OCI-LY7 (cell line): Measurements from ENCODE around the gene CNN2. TPM values are rescaled to one million over a fixed set of nuclear protein-coding genes. Genes with fewer than 3 reads are reported as not detected.

Experiments
- BruUV-seq: library from RNA; stranded (reverse); fragments of 400-500 nt; replicated peaks from 2 replicates; lab custom pipeline; 2021; lab: Mats Ljungman, UMichigan
- CTCF ChIA-PET: fragments of 300-600 bp; sonication (Branson Sonifier 250); formaldehyde crosslinking; loops from one replicate; lab custom pipeline; 2022; ENCODE audit warnings: antibody characterized with exemption; ENCODE audit not compliant: unreplicated experiment; lab: Charles Lee
- POLR2A ChIA-PET: fragments of 300-600 bp; sonication (Branson Sonifier 250); formaldehyde crosslinking; loops from one replicate; lab custom pipeline; 2022; ENCODE audit warnings: antibody characterized with exemption; lab: Charles Lee
- DNase-seq: peaks from one replicate; pipeline ENCODE4 v3.0.0-alpha.2; 2015; ENCODE audit warnings: low spot score
- H2AFZ ChIP-seq: fragments of 200-600 bp; sonication (generic), shearing (Covaris generic); 2 replicates; pipeline ENCODE4 v1.6.1; 2014; ENCODE audit warnings: mild to moderate bottlenecking, antibody characterized with exemption, low read length, moderate library complexity
- H3K27ac ChIP-seq: fragments of 200-600 bp; sonication (generic); 2 replicates; pipeline ENCODE4 v1.5.1; 2014; ENCODE audit warnings: mixed run types, low read depth, mild to moderate bottlenecking, moderate library complexity, low read length, inconsistent platforms; ENCODE audit not compliant: poor library complexity, severe bottlenecking
- H3K36me3 ChIP-seq: fragments of 200-600 bp; sonication (generic); 2 replicates; pipeline ENCODE4 v1.6.1; 2014; ENCODE audit warnings: mild to moderate bottlenecking, antibody characterized with exemption, low read length, moderate library complexity, mixed read lengths; ENCODE audit not compliant: insufficient read depth
- H3K4me1 ChIP-seq: fragments of 200-600 bp; sonication (generic); 2 replicates; pipeline ENCODE4 v1.5.1; 2014; ENCODE audit warnings: mild to moderate bottlenecking, low read length; ENCODE audit not compliant: insufficient read depth, poor library complexity, severe bottlenecking
- H3K4me2 ChIP-seq: fragments of 200-600 bp; sonication (generic); 2 replicates; pipeline ENCODE4 v1.6.1; 2014; ENCODE audit warnings: mild to moderate bottlenecking, low read length
- H3K4me3 ChIP-seq: fragments of 200-600 bp; sonication (generic); 2 replicates; pipeline ENCODE4 v1.5.1; 2014; ENCODE audit warnings: mild to moderate bottlenecking, low read depth, low read length; ENCODE audit not compliant: poor library complexity, severe bottlenecking
- H3K79me2 ChIP-seq: fragments of 200-600 bp; sonication (generic); 2 replicates; pipeline ENCODE4 v1.6.1; 2016; ENCODE audit warnings: low read depth, mild to moderate bottlenecking, low read length, moderate library complexity, mixed read lengths; ENCODE audit not compliant: insufficient read depth
- H3K9me2 ChIP-seq: fragments of 200-600 bp; sonication (generic); 2 replicates; pipeline ENCODE4 v1.6.1; 2016; ENCODE audit warnings: mild to moderate bottlenecking, low read length, mixed read lengths; ENCODE audit not compliant: insufficient read depth
- H3K9me3 ChIP-seq: fragments of 200-600 bp; sonication (generic); 2 replicates; pipeline ENCODE4 v1.6.1; 2014; ENCODE audit warnings: mild to moderate bottlenecking, mixed run types, low read length, mixed read lengths
- H4K20me1 ChIP-seq: fragments of 200-600 bp; sonication (generic); 2 replicates; pipeline ENCODE4 v1.6.1; 2014; ENCODE audit warnings: mild to moderate bottlenecking, antibody characterized with exemption, low read length, moderate library complexity, mixed read lengths; ENCODE audit not compliant: insufficient read depth
- CTCF ChIP-seq: fragments of 200-600 bp; sonication (generic); conservative IDR thresholded peaks from 2 replicates; pipeline ENCODE4 v1.5.1; 2014; ENCODE audit warnings: mild to moderate bottlenecking, antibody characterized with exemption, low read length, moderate library complexity, mixed read lengths
- EZH2phosphoT487 ChIP-seq: fragments of 200-600 bp; sonication (generic); IDR thresholded peaks from 2 replicates; pipeline ENCODE4 v1.6.1; 2018; ENCODE audit warnings: low read depth, borderline replicate concordance, mild to moderate bottlenecking, mixed run types, antibody characterized with exemption, low read length, moderate library complexity, mixed read lengths
- intact Hi-C: fragments of 100-400 bp; cut with micrococcal nuclease; formaldehyde crosslinking; loops from one replicate; pipeline ENCODE4 v1.10.0; 2022; ENCODE audit not compliant: unreplicated experiment
- total RNA-seq, 2 experiments: library from RNA; depleted of rRNA in 1 of 2; stranded (reverse); fragments of >200 nt in 1 of 2; shearing (Covaris generic) in 1 of 2; gene quantifications; 2 replicates each; pipeline ENCODE4 v1.2.3, GENCODE V29; 2014 to 2022

CNN2 gene
- total RNA-seq, 2 experiments from 2014 or later, result 73.7 to 127 TPM

- H2AFZ ChIP-seq, result no peak overlapping the region
- DNase-seq, result no peak
- H3K27ac ChIP-seq, result no peak overlapping the region
- H3K36me3 ChIP-seq, result peaks cover 93% of the 10 kb centered on the region
- peaks cover 27% of the 10 kb centered on the region for H3K4me1 ChIP-seq
- POLR2A ChIA-PET, result no interaction called here
- intact Hi-C loops, result no loop called here
- H3K4me2 ChIP-seq, result no peak overlapping the region
- H3K79me2 ChIP-seq, result no peaks in the 10 kb centered on the region
- BruUV-seq, result no TSS peak
- H3K4me3 ChIP-seq, result no peak overlapping the region
- no peaks in the 10 kb centered on the region for H3K9me3 ChIP-seq
- H4K20me1 ChIP-seq, result no peaks in the 10 kb centered on the region
- no peaks in the 10 kb centered on the region for H3K9me2 ChIP-seq
- TF ChIP-seq CTCF (no peak), EZH2phosphoT487 (no peak)
- CTCF ChIA-PET, result no interaction called here
Observed at GRCh38 chr19:1084024-1084868, 57.8 kb downstream of the CNN2 start.

DNA sequence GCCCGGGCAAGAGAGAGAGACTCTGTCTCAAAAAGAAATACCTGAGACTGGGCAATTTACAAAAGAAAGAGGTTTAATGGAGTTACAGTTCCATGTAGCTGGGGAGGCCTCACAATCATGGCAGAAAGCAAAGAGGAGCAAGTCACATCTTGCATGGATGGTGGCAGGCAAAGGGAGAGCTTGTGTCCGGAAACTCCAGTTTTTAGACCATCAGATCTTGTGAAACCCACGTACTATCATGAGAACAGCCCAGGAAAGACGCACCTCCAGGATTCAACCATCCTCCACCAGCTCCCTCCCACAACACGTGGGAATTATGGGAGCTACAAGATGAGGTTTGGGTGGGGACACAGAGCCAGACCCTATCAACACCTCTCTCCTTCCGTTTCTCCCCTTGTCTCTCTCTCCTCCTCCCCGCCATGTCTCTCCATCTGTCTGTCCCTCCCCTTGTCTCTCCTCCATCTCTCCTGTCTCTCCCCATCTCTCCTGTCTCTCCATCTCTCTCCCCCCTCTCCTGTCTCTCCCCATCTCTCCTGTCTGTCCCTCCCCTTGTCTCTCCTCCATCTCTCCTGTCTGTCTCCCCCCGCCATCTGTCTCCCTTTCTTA, 58.7 kb downstream of the CNN2 start:
- no peaks in the 10 kb centered on the region for H3K9me2 ChIP-seq
- peaks cover 35% of the 10 kb centered on the region for H3K4me1 ChIP-seq
- POLR2A ChIA-PET, result no interaction called here
- no peak for TF ChIP-seq CTCF
- TF ChIP-seq EZH2phosphoT487, result no peak
- CTCF ChIA-PET, result no interaction called here
- no peaks in the 10 kb centered on the region for H4K20me1 ChIP-seq
- H3K27ac ChIP-seq, result no peak overlapping the region
- H2AFZ ChIP-seq, result no peak overlapping the region
- H3K79me2 ChIP-seq, result no peaks in the 10 kb centered on the region
- H3K9me3 ChIP-seq, result no peaks in the 10 kb centered on the region
- DNase-seq, result no peak
- no TSS peak for BruUV-seq
- no peak overlapping the region for H3K4me3 ChIP-seq
- H3K4me2 ChIP-seq, result no peak overlapping the region
- peaks cover 91% of the 10 kb centered on the region for H3K36me3 ChIP-seq
- intact Hi-C loops, result no loop called here
